ENCODE results near the gene WDR5. TPM values are rescaled to one million over a fixed set of nuclear protein-coding genes. Genes with fewer than 3 reads are reported as not detected.

The WDR5 gene
- total RNA-seq, 1 experiment from 2014 or later, result 62.5 TPM

GRCh38 chr9:134193912-134194535 is 58.1 kb downstream of the WDR5 start:
- peaks cover 5% of the 10 kb centered on the region for H3K4me1 Mint-ChIP-seq
- no peak for DNase-seq (ENCODE audit: low spot score)
- H3K27me3 Mint-ChIP-seq (ENCODE audit: low read depth), result no peaks in the 10 kb centered on the region
- CTCF ChIA-PET, result interaction anchor here (1.4 kb wide), 1 partner anchor 249 kb away, joined by 5 read pairs; no protein-coding TSS in a partner anchor
- no peaks in the 10 kb centered on the region for H3K36me3 Mint-ChIP-seq
- no peak overlapping the region for H3K27ac Mint-ChIP-seq
- no peak for ATAC-seq
- TF ChIP-seq ARID4B (CRISPR knock-in tag; IDR thresholded peaks at IDR 0.05; ENCODE audit: borderline replicate concordance) (no peak), FOXK1 (CRISPR knock-in tag; IDR thresholded peaks at IDR 0.05) (no peak), NR3C1 (CRISPR knock-in tag; conservative IDR thresholded peaks at IDR 0.05; ENCODE audit: low read depth) (no peak), ESRRA (CRISPR knock-in tag; IDR thresholded peaks at IDR 0.05; ENCODE audit: borderline replicate concordance) (no peak), ZNF121 (CRISPR knock-in tag; IDR thresholded peaks at IDR 0.05) (no peak), ZNF396 (CRISPR knock-in tag; IDR thresholded peaks at IDR 0.05; ENCODE audit: borderline replicate concordance) (no peak), PRRX2 (CRISPR knock-in tag; IDR thresholded peaks at IDR 0.05) (no peak), CREB1 (CRISPR knock-in tag; IDR thresholded peaks at IDR 0.05) (no peak), SOX15 (CRISPR knock-in tag; IDR thresholded peaks at IDR 0.05) (no peak), SMAD4 (CRISPR knock-in tag; IDR thresholded peaks at IDR 0.05) (no peak), RORB (CRISPR knock-in tag; IDR thresholded peaks at IDR 0.05) (no peak), ZNF416 (CRISPR knock-in tag; IDR thresholded peaks at IDR 0.05) (no peak), ATF3 (CRISPR knock-in tag; conservative IDR thresholded peaks at IDR 0.05) (no peak)
- no peak overlapping the region for H3K4me3 Mint-ChIP-seq
- POLR2A ChIA-PET, result no interaction called here
- no peaks in the 10 kb centered on the region for H3K9me3 Mint-ChIP-seq

- Mint-ChIP-seq H3K27me3 (ENCODE audit: low read depth) (no peaks in the 10 kb centered on the region), H3K4me1 (no peaks in the 10 kb centered on the region), H3K9me3 (no peaks in the 10 kb centered on the region), H3K27ac (no peak overlapping the region), H3K36me3 (no peaks in the 10 kb centered on the region), H3K4me3 (no peak overlapping the region)
- POLR2A ChIA-PET, result no interaction called here
- CTCF ChIA-PET, result no interaction called here
- no peak for ATAC-seq
- DNase-seq (ENCODE audit: low spot score), result no peak
- TF ChIP-seq AFF4 (CRISPR knock-in tag; IDR thresholded peaks at IDR 0.05; ENCODE audit: borderline replicate concordance), result no peak
- TF ChIP-seq ZNF232 (CRISPR knock-in tag; IDR thresholded peaks at IDR 0.05), result no peak
- TF ChIP-seq E2F1 (CRISPR knock-in tag; IDR thresholded peaks at IDR 0.05), result no peak
- no peak for TF ChIP-seq MAX (CRISPR knock-in tag; IDR thresholded peaks at IDR 0.05)
- TF ChIP-seq CBFB (CRISPR knock-in tag; IDR thresholded peaks at IDR 0.05; ENCODE audit: low read depth), result no peak
- no peak for TF ChIP-seq AR (CRISPR knock-in tag; IDR thresholded peaks at IDR 0.05)
- no peak for TF ChIP-seq E2F4 (CRISPR knock-in tag; IDR thresholded peaks at IDR 0.05; ENCODE audit: borderline replicate concordance, low read depth)
- TF ChIP-seq NR1H2 (CRISPR knock-in tag; IDR thresholded peaks at IDR 0.05), result no peak
- TF ChIP-seq RORB (CRISPR knock-in tag; IDR thresholded peaks at IDR 0.05), result no peak
- no peak for TF ChIP-seq TCF7 (CRISPR knock-in tag; IDR thresholded peaks at IDR 0.05; ENCODE audit: low read depth)
These were observed 59.7 kb downstream of the WDR5 start for GRCh38 chr9:134195558-134195957.
